ENCODE measurements around the gene LMO7.

The LMO7 gene

DNA sequence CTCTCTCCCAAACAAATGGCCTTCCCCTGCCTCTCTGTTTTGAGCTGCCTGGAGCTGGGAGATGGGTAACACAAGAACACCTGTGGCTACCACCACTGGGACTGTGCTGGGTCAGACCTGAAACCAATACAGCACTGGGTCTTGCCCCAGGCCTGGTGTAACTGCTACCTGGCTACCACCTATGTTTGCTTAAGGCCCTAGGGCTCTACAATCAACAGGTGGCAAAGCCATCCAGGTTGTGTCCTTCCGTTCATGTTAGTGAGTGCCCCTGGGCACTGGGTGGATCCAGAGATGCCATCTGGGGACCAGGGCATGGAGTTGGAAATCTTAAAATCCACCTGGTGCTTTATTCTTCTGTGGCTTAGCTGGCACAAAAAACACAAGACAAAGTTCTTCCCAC, 18.9 kb upstream of the LMO7 start:
- H3K9me3 ChIP-seq (replicated peaks in 1 of 2; ENCODE audit: control insufficient read depth in 2 of 2, insufficient read depth in 1 of 2, low read depth in 1 of 2, low read length in 2 of 2) = no peaks in the 10 kb centered on the region
- H3K4me2 ChIP-seq (ENCODE audit: insufficient read depth, low read length, poor library complexity, severe bottlenecking) = no peak overlapping the region
- no peak for DNase-seq (ENCODE audit: low spot score)
- no peak overlapping the region for H3K23ac ChIP-seq (ENCODE audit: low read depth, low read length, poor library complexity)
- H2BK120ac ChIP-seq (ENCODE audit: low read depth, low read length) = no peak overlapping the region
- H3K79me1 ChIP-seq (ENCODE audit: low read depth, low read length) = no peaks in the 10 kb centered on the region
- no peak overlapping the region for H3K18ac ChIP-seq (ENCODE audit: low read length)
- H2BK5ac ChIP-seq (ENCODE audit: low read length) = no peak overlapping the region
- no peak overlapping the region for H3K4me3 ChIP-seq (ENCODE audit: low read length in 2 of 2)
- no peaks in the 10 kb centered on the region for H3K4me1 ChIP-seq (ENCODE audit: control insufficient read depth in 2 of 2, insufficient read depth in 1 of 2, low read depth in 1 of 2, low read length in 2 of 2)
- no peak overlapping the region for H4K8ac ChIP-seq (ENCODE audit: low read depth, low read length)
- H2AK5ac ChIP-seq (ENCODE audit: low read depth, low read length) = no peak overlapping the region
- no peaks in the 10 kb centered on the region for H3K27me3 ChIP-seq (ENCODE audit: control insufficient read depth in 3 of 3, insufficient read depth in 3 of 3, low read depth in 1 of 3, low read length in 3 of 3)
- no peak overlapping the region for H3K9ac ChIP-seq (ENCODE audit: low read depth, low read length, poor library complexity)
- H3K27ac ChIP-seq (replicated peaks; ENCODE audit: low read length) = no peak overlapping the region
- no CpG with 5 or more reads among the region's 1 CpG for WGBS, 2 donors (ENCODE audit: extremely low coverage in 2 of 2, insufficient read length in 2 of 2, insufficient replicate concordance in 1 of 2)
- no peak overlapping the region for H2AFZ ChIP-seq (ENCODE audit: low read length)
- no peak overlapping the region for H3K14ac ChIP-seq (ENCODE audit: low read length)
- H4K91ac ChIP-seq (ENCODE audit: low read depth, low read length, poor library complexity) = no peak overlapping the region
- no peak overlapping the region for H2BK12ac ChIP-seq (ENCODE audit: low read length)
- no peak overlapping the region for H3K4ac ChIP-seq (ENCODE audit: low read length)
- H2BK15ac ChIP-seq (ENCODE audit: low read length) = no peak overlapping the region
- peaks cover 0 to 2% of the 10 kb centered on the region in 2 donors for H3K36me3 ChIP-seq (replicated peaks in 1 of 2; ENCODE audit: control insufficient read depth in 2 of 2, insufficient read depth in 2 of 2, low read length in 2 of 2)

- Histone ChIP-seq H4K91ac (ENCODE audit: low read depth, low read length, poor library complexity) (no peak overlapping the region), H3K4me1 (ENCODE audit: control insufficient read depth in 2 of 2, insufficient read depth in 1 of 2, low read depth in 1 of 2, low read length in 2 of 2) (no peaks in the 10 kb centered on the region), H3K23ac (ENCODE audit: low read depth, low read length, poor library complexity) (no peak overlapping the region), H2AK5ac (ENCODE audit: low read depth, low read length) (no peak overlapping the region), H3K79me1 (ENCODE audit: low read depth, low read length) (no peaks in the 10 kb centered on the region), H3K9me3 (replicated peaks in 1 of 2; ENCODE audit: control insufficient read depth in 2 of 2, insufficient read depth in 1 of 2, low read depth in 1 of 2, low read length in 2 of 2) (no peaks in the 10 kb centered on the region), H3K14ac (ENCODE audit: low read length) (no peak overlapping the region), H3K18ac (ENCODE audit: low read length) (no peak overlapping the region), H3K9ac (ENCODE audit: low read depth, low read length, poor library complexity) (no peak overlapping the region), H4K8ac (ENCODE audit: low read depth, low read length) (no peak overlapping the region), H2AFZ (ENCODE audit: low read length) (no peak overlapping the region), H2BK120ac (ENCODE audit: low read depth, low read length) (no peak overlapping the region), H2BK12ac (ENCODE audit: low read length) (no peak overlapping the region), H3K4me2 (ENCODE audit: insufficient read depth, low read length, poor library complexity, severe bottlenecking) (no peak overlapping the region), H3K27me3 (ENCODE audit: control insufficient read depth in 3 of 3, insufficient read depth in 3 of 3, low read depth in 1 of 3, low read length in 3 of 3) (no peaks in the 10 kb centered on the region), H3K4ac (ENCODE audit: low read length) (no peak overlapping the region), H3K27ac (replicated peaks; ENCODE audit: low read length) (no peak overlapping the region), H2BK5ac (ENCODE audit: low read length) (no peak overlapping the region), H3K36me3 (replicated peaks in 1 of 2; ENCODE audit: control insufficient read depth in 2 of 2, insufficient read depth in 2 of 2, low read length in 2 of 2) (peaks cover 0 to 2% of the 10 kb centered on the region in 2 donors), H2BK15ac (ENCODE audit: low read length) (no peak overlapping the region), H3K4me3 (ENCODE audit: low read length in 2 of 2) (no peak overlapping the region)
- no peak for DNase-seq (ENCODE audit: low spot score)
- WGBS, 2 donors (ENCODE audit: extremely low coverage in 2 of 2, insufficient read length in 2 of 2, insufficient replicate concordance in 1 of 2) = no CpG with 5 or more reads among the region's 1 CpG
These were observed 17.8 kb upstream of the LMO7 start for GRCh38 chr13:75618308-75618707.

- Histone ChIP-seq H2BK12ac (ENCODE audit: low read length) (no peak overlapping the region), H3K4me2 (ENCODE audit: insufficient read depth, low read length, poor library complexity, severe bottlenecking) (no peak overlapping the region), H2BK15ac (ENCODE audit: low read length) (no peak overlapping the region), H3K4me3 (ENCODE audit: low read length in 2 of 2) (no peak overlapping the region), H4K8ac (ENCODE audit: low read depth, low read length) (no peak overlapping the region), H4K91ac (ENCODE audit: low read depth, low read length, poor library complexity) (no peak overlapping the region), H3K27ac (replicated peaks; ENCODE audit: low read length) (no peak overlapping the region), H3K18ac (ENCODE audit: low read length) (no peak overlapping the region), H2AFZ (ENCODE audit: low read length) (no peak overlapping the region), H3K79me1 (ENCODE audit: low read depth, low read length) (no peaks in the 10 kb centered on the region), H3K36me3 (replicated peaks in 1 of 2; ENCODE audit: control insufficient read depth in 2 of 2, insufficient read depth in 2 of 2, low read length in 2 of 2) (peaks cover 0 to 2% of the 10 kb centered on the region in 2 donors), H3K23ac (ENCODE audit: low read depth, low read length, poor library complexity) (no peak overlapping the region), H3K27me3 (ENCODE audit: control insufficient read depth in 3 of 3, insufficient read depth in 3 of 3, low read depth in 1 of 3, low read length in 3 of 3) (no peaks in the 10 kb centered on the region), H3K4ac (ENCODE audit: low read length) (no peak overlapping the region), H2BK5ac (ENCODE audit: low read length) (no peak overlapping the region), H3K9me3 (replicated peaks in 1 of 2; ENCODE audit: control insufficient read depth in 2 of 2, insufficient read depth in 1 of 2, low read depth in 1 of 2, low read length in 2 of 2) (no peaks in the 10 kb centered on the region), H3K9ac (ENCODE audit: low read depth, low read length, poor library complexity) (no peak overlapping the region), H3K14ac (ENCODE audit: low read length) (no peak overlapping the region), H3K4me1 (ENCODE audit: control insufficient read depth in 2 of 2, insufficient read depth in 1 of 2, low read depth in 1 of 2, low read length in 2 of 2) (no peaks in the 10 kb centered on the region), H2AK5ac (ENCODE audit: low read depth, low read length) (no peak overlapping the region), H2BK120ac (ENCODE audit: low read depth, low read length) (no peak overlapping the region)
- no CpG with 5 or more reads among the region's 1 CpG for WGBS, 2 donors (ENCODE audit: extremely low coverage in 2 of 2, insufficient read length in 2 of 2, insufficient replicate concordance in 1 of 2)
- DNase-seq (ENCODE audit: low spot score) = no peak
These were observed 16.1 kb upstream of the LMO7 start for GRCh38 chr13:75620020-75620419.

DNA sequence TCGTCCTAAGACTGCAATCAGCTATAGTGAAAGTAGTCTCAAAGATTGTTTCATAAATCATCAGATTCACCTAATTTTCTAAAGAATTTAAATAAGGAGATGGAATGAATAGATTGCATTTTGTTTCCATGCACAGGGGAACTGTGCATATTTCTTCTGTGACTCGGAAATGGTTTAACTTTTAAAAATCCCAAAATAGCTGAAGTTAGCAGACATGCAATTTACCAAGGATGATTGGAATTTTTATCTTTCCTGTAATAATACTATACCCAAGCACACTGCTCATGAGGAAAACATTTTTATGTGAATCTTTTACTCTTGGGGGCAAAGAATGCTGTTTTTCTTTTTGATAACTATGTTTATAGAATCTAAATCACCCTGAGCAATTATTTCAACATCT, 15.0 kb upstream of the LMO7 start:
- H2BK120ac ChIP-seq (ENCODE audit: low read depth, low read length) = no peak overlapping the region
- H3K4me3 ChIP-seq (ENCODE audit: low read length in 2 of 2) = no peak overlapping the region
- no peaks in the 10 kb centered on the region for H3K27me3 ChIP-seq (ENCODE audit: control insufficient read depth in 3 of 3, insufficient read depth in 3 of 3, low read depth in 1 of 3, low read length in 3 of 3)
- no peak for DNase-seq (ENCODE audit: low spot score)
- H3K14ac ChIP-seq (ENCODE audit: low read length) = no peak overlapping the region
- no peak overlapping the region for H2BK5ac ChIP-seq (ENCODE audit: low read length)
- H3K4me1 ChIP-seq (ENCODE audit: control insufficient read depth in 2 of 2, insufficient read depth in 1 of 2, low read depth in 1 of 2, low read length in 2 of 2) = no peaks in the 10 kb centered on the region
- H3K79me1 ChIP-seq (ENCODE audit: low read depth, low read length) = no peaks in the 10 kb centered on the region
- H3K23ac ChIP-seq (ENCODE audit: low read depth, low read length, poor library complexity) = no peak overlapping the region
- H3K9ac ChIP-seq (ENCODE audit: low read depth, low read length, poor library complexity) = no peak overlapping the region
- H2BK15ac ChIP-seq (ENCODE audit: low read length) = no peak overlapping the region
- no peak overlapping the region for H3K4ac ChIP-seq (ENCODE audit: low read length)
- H3K27ac ChIP-seq (replicated peaks; ENCODE audit: low read length) = no peak overlapping the region
- H3K9me3 ChIP-seq (replicated peaks in 1 of 2; ENCODE audit: control insufficient read depth in 2 of 2, insufficient read depth in 1 of 2, low read depth in 1 of 2, low read length in 2 of 2) = no peaks in the 10 kb centered on the region
- H3K18ac ChIP-seq (ENCODE audit: low read length) = no peak overlapping the region
- H2AK5ac ChIP-seq (ENCODE audit: low read depth, low read length) = no peak overlapping the region
- no peak overlapping the region for H4K8ac ChIP-seq (ENCODE audit: low read depth, low read length)
- no peak overlapping the region for H3K4me2 ChIP-seq (ENCODE audit: insufficient read depth, low read length, poor library complexity, severe bottlenecking)
- peaks cover 0 to 2% of the 10 kb centered on the region in 2 donors for H3K36me3 ChIP-seq (replicated peaks in 1 of 2; ENCODE audit: control insufficient read depth in 2 of 2, insufficient read depth in 2 of 2, low read length in 2 of 2)
- no peak overlapping the region for H2AFZ ChIP-seq (ENCODE audit: low read length)
- no peak overlapping the region for H2BK12ac ChIP-seq (ENCODE audit: low read length)
- H4K91ac ChIP-seq (ENCODE audit: low read depth, low read length, poor library complexity) = no peak overlapping the region
- WGBS, 2 donors (ENCODE audit: extremely low coverage in 2 of 2, insufficient read length in 2 of 2, insufficient replicate concordance in 1 of 2) = no CpG with 5 or more reads among the region's 2 CpGs
